IPS DF 4.7 (cell line): ENCODE measurements around the gene CELA3B.
"Not testable (repeated sequence)": the region's sequence is repeated elsewhere in the genome, so short reads cannot be mapped to it uniquely, and the experiment has no call there.

Experiments
- DNase-seq: peaks from one replicate; pipeline ENCODE4 v3.0.0-alpha.2; 2013; ENCODE audit warnings: low spot score; ENCODE audit errors: extremely low read depth

CELA3B gene

DNA sequence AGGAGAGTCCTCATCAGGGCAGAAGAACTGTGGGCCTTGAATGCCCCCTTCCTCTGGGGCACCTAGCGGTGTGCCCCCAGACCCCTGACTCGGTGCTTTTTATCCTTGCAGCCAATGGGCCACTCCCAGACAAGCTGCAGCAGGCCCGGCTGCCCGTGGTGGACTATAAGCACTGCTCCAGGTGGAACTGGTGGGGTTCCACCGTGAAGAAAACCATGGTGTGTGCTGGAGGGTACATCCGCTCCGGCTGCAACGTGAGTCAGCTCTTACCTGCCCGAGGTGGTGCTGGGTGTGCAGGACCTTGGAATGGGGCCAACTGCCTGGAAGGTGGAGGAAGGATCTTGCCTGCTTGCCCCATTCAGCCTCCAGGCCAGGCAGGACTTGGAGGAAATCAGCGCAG, 30.4 kb downstream of the CELA3B start:
- DNase-seq = not testable (repeated sequence)

DNA sequence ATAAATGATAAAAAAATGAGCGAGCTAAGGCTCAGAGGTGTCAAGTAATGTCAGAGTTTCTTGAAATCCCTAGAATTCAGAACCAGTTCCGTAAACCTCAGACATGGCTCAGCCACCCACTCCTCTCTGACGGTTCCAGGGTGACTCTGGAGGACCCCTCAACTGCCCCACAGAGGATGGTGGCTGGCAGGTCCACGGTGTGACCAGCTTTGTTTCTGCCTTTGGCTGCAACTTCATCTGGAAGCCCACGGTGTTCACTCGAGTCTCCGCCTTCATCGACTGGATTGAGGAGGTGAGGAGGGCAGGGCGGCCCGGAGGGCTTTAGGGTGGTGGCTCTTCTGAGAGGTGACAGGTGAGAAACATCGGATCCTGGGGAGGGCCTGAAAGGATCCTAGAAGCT, 32.7 kb downstream of the CELA3B start:
- not testable (repeated sequence) for DNase-seq

DNA sequence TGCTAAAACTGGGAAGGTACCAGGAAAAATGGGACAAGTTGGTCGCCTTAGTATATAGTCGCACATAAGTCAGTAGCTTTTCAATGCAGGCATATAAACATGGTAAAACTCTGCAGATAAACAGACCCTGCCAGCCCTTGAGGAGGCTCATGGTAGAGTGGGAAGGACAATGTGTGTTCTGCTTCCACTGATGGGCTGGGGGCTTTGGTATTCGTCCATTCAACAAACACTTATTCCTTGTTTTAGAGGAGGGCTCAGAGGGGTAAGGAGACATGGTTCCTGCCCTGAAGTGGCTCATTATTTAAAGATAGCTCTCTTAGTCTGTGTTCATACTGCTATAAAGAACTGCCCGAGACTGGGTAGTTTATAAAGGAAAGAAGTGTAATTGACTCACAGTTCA, 35.9 kb downstream of the CELA3B start:
- not testable (repeated sequence) for DNase-seq

DNA sequence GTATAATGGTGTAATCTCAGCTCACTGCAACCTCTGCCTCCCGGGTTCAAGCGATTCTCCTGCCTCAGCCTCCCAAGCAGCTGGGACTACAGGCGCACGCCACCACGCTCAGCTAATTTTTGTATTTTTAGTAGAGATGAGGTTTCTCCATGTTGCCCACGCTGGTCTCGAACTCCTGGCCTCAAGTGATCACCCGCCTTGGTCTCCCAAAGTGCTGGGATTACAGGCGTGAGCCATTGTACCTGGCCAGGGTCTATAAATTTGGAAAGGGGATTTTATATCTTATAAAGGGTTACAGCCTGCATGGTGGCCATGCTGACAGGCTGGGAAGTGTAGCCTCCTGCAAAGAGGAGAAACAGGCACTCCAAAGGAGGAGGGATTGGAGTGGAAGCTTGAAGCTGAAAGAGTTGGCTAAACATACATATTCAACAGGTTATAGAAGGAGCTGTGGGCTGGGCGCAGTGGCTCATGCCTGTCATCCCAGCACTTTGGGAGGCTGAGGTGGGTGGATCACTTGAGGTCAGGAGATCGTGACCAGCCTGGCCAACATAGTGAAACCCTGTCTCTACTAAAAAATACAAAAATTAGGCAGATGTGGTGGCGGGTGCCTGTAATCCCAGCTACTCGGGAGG, 37.9 kb downstream of the CELA3B start:
- DNase-seq = not testable (repeated sequence)

DNA sequence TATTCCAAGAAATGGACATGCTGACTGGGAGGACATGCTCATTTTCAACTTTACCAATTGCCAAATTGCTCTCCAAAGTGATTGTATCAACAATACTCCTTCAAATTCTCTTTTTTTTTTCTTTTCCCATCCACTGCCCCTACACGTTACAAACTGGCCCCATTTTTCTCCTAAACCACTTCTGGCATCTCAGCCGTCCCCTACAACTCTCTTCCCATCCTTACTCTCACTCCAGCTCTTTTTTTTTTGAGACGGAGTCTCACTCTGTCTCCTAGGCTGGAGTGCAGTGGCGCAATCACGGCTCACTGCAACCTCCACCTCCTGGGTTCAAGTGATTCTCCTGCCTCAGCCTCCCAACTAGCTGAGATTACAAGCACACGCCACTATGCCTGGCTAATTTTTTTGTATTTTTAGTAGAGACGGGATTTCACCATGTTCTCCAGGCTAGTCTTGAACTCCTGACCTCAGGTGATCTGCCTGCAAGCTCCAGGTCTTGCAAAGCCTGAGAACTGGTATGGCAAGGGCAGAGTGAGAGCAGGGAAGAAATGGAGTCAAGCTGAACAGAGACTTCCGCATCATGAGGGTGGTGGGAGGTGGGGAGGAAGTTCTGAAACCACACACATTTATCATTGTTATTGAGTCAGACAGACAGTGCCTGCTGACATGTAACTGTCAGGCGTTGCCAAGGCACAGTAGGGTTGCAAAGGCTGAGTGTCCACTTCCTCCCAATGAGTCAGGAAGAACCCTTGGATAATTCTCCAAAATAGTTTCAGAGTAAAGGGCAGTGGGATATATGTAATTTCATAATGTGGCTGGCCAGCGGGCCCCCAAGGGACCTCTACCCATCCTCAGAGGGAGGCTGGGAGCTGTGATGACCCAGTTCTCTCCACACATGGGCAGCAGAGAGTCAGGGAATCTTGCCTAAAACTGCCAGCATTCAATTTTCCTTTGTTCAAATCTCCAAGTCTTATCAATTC, 42.0 kb downstream of the CELA3B start:
- DNase-seq = no peak

DNA sequence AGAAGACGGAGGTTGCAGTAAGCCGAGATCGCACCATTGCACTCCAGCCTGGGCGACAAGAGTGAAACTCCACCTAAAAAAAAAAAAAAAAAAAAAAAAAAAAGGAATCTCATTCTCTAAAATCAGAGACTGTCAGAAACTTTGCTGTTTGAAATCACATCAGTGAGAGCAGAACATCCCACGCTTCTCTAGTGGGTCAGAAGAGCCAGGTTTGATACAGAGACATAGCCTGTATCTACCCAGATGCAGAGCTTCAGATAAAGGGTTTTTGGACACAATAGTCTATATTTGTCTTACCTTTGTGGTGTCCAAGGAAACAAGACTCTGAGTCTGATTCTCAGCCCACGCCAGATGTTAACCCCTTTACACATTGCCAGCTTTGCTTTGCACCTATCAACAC, 44.2 kb downstream of the CELA3B start:
- DNase-seq = no peak

DNA sequence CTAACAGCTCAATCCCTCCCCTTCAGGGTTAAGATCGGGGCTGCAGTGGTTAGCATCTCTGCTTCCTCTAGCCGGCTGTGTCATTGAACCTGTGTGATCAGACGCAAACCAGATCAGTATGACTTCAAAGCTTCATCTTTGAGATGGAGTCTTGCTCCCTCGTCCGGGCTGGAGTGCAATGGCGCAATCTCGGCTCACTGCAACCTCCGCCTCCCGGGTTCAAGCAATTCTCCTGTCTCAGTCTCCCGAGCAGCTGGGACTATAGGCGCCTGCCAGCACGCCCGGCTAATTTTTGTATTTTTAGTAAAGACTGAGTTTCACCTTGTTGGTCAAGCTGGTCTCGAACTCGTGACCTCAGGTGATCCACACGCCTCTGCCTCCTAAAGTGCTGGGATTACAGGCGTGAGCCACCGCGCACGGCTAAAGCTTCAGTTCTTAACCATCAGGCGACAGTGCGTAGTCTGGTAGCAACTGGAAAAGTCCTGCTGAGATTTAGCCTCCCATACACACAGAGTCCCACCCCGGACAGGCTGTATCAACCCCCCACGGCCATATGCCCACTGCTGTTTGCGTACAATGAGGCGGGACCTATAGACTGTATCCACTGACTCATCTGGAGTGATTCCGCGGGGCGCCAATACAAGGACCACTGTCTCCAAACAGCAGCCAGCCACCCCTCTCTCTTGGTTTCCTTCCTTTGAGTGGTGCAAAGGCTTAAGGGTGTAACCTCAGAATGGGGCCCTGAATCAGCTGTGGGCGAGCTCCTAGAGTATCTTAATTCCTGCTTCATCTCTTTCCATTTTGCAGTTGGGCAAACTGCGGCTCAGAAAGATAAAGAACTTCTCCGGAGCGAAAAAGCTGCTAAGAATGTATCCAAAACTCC, 47.9 kb downstream of the CELA3B start:
- DNase-seq = no peak

DNA sequence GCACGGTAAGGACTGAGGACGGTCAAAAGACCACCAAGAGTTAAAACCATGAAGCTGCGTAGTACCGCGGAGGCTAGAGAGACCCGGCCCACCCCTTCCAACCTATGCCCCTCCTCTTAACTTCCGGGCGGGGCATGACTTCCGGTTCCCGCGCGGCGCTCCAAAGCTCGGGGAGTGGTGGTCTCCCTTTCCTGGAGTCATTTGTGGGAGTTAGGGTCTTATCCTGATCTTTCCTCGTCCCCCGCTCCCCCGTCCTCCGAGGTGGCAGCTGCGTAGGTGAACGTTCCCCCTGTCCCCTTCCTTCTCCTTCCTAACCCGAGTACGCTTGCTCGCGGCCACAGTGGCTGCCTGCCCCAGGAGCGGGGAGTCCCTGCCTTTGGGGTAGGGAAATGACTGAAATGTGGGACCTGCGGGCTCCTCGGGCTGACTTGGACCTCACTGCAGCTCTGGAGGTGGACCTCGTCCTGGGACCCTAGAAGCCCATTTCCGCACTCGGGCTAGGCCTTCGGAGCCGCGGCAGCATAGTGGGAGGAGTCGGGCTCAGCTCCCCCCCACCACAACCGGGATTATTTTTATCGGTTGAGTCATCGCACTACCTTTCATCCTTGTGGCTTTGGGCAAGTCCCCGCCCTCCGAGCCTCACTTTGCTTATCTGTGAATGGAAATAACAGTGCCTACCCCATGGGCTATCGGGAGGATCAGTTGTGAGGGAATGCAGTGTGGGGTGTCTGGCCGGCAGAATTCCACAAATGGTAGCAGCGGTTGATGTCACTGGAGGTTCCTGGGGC, 48.7 kb downstream of the CELA3B start:
- DNase-seq = no peak

DNA sequence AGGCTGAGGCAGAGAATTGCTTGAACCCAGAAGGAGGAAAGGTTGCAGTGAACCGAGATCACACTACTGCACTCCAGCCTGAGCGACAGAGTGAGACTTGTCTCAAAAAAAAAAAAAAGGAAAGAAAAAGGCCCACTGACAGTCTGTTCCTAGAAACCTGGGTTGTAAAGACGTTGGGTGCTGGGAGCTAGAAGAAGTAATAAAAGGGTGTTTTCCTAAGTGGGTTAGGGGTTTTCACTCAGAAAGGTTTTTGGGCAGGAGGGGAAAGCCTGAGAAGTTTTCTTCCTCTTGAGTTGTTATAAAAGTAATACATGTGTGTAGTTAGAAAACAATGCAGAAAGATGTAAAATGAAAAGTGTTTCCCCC, 50.1 kb downstream of the CELA3B start:
- DNase-seq = no peak

DNA sequence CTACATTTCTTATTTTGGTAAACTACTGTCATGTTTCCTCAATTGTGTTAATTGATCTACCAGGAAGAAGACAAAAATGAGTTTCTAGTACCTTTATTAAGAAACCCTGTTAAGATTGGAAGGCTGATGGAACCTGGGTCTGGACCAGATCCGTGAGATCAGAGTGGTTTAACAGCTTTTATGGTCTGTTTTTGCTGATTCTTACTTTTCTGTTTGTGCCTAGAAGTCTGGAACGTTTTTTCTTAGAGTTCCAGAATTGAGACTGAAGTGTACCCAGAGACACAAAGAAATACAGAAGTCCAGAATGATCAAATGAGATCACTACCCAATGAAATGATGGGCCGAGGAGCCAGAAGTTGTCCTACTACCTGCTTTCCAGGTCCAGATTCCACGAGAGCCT, 53.2 kb downstream of the CELA3B start:
- DNase-seq = no peak

DNA sequence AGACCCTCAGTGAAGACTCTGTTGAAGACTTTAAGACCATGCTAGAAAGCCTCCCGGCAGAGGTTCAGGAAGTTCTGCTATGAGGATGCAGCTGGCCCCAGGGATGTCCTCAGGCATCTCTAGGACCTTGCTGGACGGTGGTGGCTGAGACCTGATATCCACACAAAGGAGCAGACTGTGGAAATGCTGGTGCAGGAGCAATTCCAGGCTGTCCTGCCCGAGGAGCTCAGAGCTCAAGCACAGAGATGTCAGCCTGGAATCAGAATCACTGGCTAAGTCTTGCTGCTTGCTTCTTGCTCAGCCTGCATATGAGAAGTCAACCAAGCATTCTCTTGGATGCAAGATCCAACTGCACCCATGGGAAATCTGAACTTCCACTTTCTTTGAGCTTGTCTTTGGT, 53.7 kb downstream of the CELA3B start:
- no peak for DNase-seq

DNA sequence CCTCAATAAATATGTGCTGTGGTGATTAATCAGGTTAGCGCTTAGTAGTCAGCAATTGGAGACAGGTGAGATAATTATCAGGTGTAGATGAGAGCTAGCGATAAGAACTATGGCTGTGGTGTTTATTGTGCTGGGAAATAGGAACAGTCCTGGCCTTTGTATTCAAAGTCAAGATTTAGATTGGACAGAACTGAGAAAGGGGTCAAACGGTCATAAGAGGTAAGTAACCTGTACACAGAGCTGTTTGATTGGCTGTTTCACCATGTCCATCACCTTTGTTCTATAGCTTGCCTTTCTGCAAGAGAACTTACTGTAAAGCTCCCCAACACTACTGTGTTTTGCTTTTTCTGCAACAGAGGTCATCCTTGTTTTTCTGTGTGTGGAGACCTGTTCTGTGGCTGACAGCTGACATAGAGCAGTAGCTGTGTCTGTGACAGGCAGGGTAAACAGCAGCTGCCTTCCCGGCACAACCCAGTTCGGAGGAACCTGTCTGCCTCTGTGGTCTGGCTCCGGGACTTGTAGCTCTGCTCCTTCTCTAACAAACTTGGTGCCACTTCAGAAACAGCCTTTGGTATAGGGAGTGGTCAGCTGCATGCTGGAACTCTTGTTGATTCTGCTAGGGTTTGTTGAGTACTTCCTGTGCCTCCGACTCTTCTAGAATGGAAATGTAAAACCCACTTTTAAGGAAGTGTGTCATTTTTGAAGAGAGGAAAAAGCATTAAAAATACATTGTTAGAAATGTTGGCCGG, 54.6 kb downstream of the CELA3B start:
- no peak for DNase-seq

DNA sequence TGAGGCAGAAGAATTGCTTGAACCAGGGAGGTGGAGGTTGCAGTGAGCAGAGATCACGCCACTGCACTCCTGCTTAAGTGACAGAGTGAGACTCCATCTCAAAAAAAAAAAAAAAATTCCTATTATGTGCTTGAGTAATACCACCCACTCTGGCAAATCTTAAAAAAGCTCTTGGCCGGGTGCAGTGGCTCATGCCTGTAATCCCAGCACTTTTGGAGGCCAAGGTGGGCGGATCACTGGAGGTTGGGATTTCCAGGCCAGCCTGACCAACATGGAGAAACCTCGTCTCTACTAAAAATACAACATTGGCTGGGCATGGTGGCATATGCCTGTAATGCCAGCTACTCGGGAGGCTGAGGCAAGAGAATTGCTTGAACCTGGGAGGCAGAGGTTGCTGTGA, 58.0 kb downstream of the CELA3B start:
- not testable (repeated sequence) for DNase-seq

DNA sequence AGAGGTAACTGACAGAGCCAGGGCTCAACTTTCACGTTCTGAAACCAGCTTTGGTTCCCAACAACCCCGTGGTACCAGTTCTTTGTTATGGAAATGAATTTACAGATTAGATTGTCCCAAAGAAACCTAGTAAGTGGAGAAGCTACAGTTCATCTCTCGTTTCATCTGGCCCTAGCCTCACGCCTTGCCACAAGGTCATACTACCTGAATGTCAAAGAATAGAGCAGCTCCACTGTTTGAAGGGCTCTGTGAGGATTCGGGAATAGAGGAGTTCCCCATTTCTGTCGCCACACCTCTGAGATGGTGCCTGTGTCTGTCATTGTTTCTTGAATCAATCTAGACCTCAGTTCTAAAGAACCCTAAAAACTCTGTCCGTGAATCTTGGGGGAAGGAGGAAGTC, 60.7 kb downstream of the CELA3B start:
- DNase-seq = no peak

DNA sequence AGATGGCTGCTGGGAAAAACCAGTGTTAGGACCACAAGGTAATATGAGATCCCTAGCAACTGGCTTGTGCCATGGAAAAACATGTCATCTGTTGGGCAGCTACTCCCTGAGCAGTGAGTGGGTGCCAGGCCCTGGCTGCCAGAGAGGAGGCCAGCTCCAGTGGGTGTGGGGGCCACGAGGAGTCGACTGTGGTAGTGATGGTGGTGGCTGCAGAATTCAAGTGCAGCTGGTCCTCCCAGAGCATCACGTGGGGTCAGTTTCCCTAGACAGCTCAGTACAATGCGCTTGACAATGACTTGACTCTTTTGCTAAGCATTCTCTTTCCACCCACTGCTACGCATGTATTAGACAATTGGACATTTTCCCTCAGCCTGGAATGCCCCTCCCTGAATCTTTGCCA, 61.2 kb downstream of the CELA3B start:
- DNase-seq = no peak
